OCI-LY7 (cell line): ENCODE results near the gene HSD11B1.

Experiments
- EZH2phosphoT487 ChIP-seq: fragments of 200-600 bp; sonication (generic); IDR thresholded peaks from 2 replicates; pipeline ENCODE4 v1.6.1; 2018; ENCODE audit warnings: low read depth, borderline replicate concordance, mild to moderate bottlenecking, mixed run types, antibody characterized with exemption, low read length, moderate library complexity, mixed read lengths
- TF ChIP-seq, protein P1 (sequence below): fragments of 200-600 bp; sonication (generic); conservative IDR thresholded peaks from 2 replicates; pipeline ENCODE4 v1.5.1; 2014; ENCODE audit warnings: mild to moderate bottlenecking, antibody characterized with exemption, low read length, moderate library complexity, mixed read lengths

DNA sequence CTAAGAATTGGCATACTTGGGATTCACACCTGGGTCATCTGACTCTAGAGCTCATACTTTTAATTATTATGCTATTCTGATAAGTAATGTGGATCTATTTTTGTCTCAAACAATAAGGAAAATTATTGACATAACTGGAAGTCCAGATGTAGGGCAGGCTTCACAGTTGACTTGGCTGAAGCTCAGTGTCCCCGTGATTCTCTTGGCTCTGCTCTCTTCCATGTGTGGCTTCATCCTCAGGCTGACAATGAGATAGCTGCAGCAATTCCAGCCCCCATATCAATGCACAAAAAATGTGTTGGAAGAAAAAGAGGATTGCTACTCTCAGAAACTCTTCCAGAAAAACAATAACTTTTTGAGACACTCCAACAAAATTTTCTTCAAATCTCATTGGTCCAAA, 23.8 kb downstream of the HSD11B1 start:
- TF ChIP-seq, protein P1, sequence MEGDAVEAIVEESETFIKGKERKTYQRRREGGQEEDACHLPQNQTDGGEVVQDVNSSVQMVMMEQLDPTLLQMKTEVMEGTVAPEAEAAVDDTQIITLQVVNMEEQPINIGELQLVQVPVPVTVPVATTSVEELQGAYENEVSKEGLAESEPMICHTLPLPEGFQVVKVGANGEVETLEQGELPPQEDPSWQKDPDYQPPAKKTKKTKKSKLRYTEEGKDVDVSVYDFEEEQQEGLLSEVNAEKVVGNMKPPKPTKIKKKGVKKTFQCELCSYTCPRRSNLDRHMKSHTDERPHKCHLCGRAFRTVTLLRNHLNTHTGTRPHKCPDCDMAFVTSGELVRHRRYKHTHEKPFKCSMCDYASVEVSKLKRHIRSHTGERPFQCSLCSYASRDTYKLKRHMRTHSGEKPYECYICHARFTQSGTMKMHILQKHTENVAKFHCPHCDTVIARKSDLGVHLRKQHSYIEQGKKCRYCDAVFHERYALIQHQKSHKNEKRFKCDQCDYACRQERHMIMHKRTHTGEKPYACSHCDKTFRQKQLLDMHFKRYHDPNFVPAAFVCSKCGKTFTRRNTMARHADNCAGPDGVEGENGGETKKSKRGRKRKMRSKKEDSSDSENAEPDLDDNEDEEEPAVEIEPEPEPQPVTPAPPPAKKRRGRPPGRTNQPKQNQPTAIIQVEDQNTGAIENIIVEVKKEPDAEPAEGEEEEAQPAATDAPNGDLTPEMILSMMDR, result no peak
- no peak for TF ChIP-seq EZH2phosphoT487
